Hepatic stellate cell (primary cell): ENCODE results near the gene SKIL.

ENCODE experiments used
- DNase-seq: peaks from one replicate; pipeline ENCODE4 v3.0.0; 2011; ENCODE audit warnings: low spot score

SKIL gene

GRCh38 chr3:170350515-170351413 lies 6.8 kb upstream of the SKIL start:
- DNase-seq, result no peak

- no peak for DNase-seq
These were observed 4.6 kb upstream of the SKIL start for GRCh38 chr3:170352936-170353335.

- no peak for DNase-seq
These were observed 4.0 kb upstream of the SKIL start for GRCh38 chr3:170353485-170353884.

- no peak for DNase-seq
These were observed 2.8 kb upstream of the SKIL start for GRCh38 chr3:170354760-170355159.

- DNase-seq, result peak; percentile 25
These were observed 1.5 kb upstream of the SKIL start for GRCh38 chr3:170355738-170356595.

- peak; percentile 75 for DNase-seq
These were observed 829 bp upstream of the SKIL start for GRCh38 chr3:170356596-170357175.

- DNase-seq, result peak; percentile 60
These were observed 811 bp downstream of the SKIL start for GRCh38 chr3:170358042-170359010.

- DNase-seq, result no peak
These were observed 1.7 kb downstream of the SKIL start for GRCh38 chr3:170359178-170359704.

- DNase-seq, result no peak
These were observed 3.0 kb downstream of the SKIL start for GRCh38 chr3:170360466-170360865.

GRCh38 chr3:170360916-170361315 lies 3.4 kb downstream of the SKIL start:
- DNase-seq, result no peak

GRCh38 chr3:170361711-170362110 lies 4.2 kb downstream of the SKIL start:
- no peak for DNase-seq

GRCh38 chr3:170363471-170363994 lies 6.0 kb downstream of the SKIL start:
- no peak for DNase-seq

GRCh38 chr3:170364965-170365364 lies 7.5 kb downstream of the SKIL start:
- DNase-seq, result no peak

- no peak for DNase-seq
These were observed 10.3 kb downstream of the SKIL start for GRCh38 chr3:170367797-170368196.

- peak; percentile 16 for DNase-seq
These were observed 11.4 kb downstream of the SKIL start for GRCh38 chr3:170368921-170369320.

GRCh38 chr3:170372190-170372879 lies 14.8 kb downstream of the SKIL start:
- DNase-seq, result no peak

GRCh38 chr3:170383567-170383966 lies 26.1 kb downstream of the SKIL start:
- DNase-seq, result peak; percentile 43

GRCh38 chr3:170386468-170386867 lies 29.0 kb downstream of the SKIL start:
- DNase-seq, result no peak

GRCh38 chr3:170387950-170388349 lies 30.4 kb downstream of the SKIL start:
- no peak for DNase-seq

- no peak for DNase-seq
These were observed 33.6 kb downstream of the SKIL start for GRCh38 chr3:170391108-170391507.
